Motor neuron (in vitro differentiated cells): ENCODE results near the gene BAZ1B. TPM values are rescaled to one million over a fixed set of nuclear protein-coding genes. Genes with fewer than 3 reads are reported as not detected.
"Not testable (repeated sequence)": the region's sequence is repeated elsewhere in the genome, so short reads cannot be mapped to it uniquely, and the experiment has no call there.

Source experiments
- ATAC-seq, 8 experiments: fragments of 200-7000 bp; cut with Tn5 transposase; replicated peaks in 6 of 8; 2 replicates each; pipeline ENCODE4 v1.8.0; 2021; ENCODE audit warnings: mild to moderate bottlenecking in 8 of 8, moderate library complexity in 8 of 8
- H3K27ac ChIP-seq, 2 donors: fragments of 250-450 bp; sonication (Bioruptor Pico); 2 replicates each; pipeline ENCODE4 v1.9.0; 2021; ENCODE audit warnings: antibody characterized with exemption in 2 of 2, mild to moderate bottlenecking in 2 of 2, moderate library complexity in 1 of 2
- H3K4me1 ChIP-seq, 2 donors: fragments of 250-450 bp; sonication (Bioruptor Pico); replicated peaks in 1 of 2; 2 replicates each; pipeline ENCODE4 v1.6.1; 2021; ENCODE audit warnings: antibody characterized with exemption in 2 of 2, mild to moderate bottlenecking in 2 of 2, moderate library complexity in 1 of 2
- H3K4me3 ChIP-seq, 5 donors: fragments of 250-450 bp; sonication (Bioruptor Pico); 2 replicates each; pipeline ENCODE4 v1.9.0; 2021; ENCODE audit warnings: antibody characterized with exemption in 5 of 5, mild to moderate bottlenecking in 5 of 5, moderate library complexity in 4 of 5
- WGBS, 10 experiments: fragments of 450-650 bp; shearing (Covaris generic); methylation state at CpG; one replicate each; pipeline ENCODE4 v1.0.0; 2022; 5-methylcytosine and 5-hydroxymethylcytosine counted together
- in situ Hi-C, 9 experiments: fragments of 400-800 bp; cut with MboI; loops; one replicate each; pipeline ENCODE4 v1.15.0; 2021; ENCODE audit warnings: low sequenced_read_pairs in 9 of 9, low pct_unique_long_range_greater_than_20kb in 2 of 9; ENCODE audit not compliant: unreplicated experiment in 9 of 9
- total RNA-seq, 8 experiments: library from RNA; unstranded; fragments of 300-600 nt; gene quantifications; 2 replicates each; pipeline versions ENCODE4 v1.2.3 to v1.2.4, GENCODE V29; 2022

Gene BAZ1B
- total RNA-seq, 8 experiments from 2014 or later = 44.7 to 98.2 (median 53.2) TPM

- no peak for ATAC-seq
- Histone ChIP-seq H3K4me1 (no peaks in the 10 kb centered on the region), H3K27ac (no peak overlapping the region), H3K4me3 (no peak overlapping the region)
- in situ Hi-C loops = loop anchor here in 1 of 9 experiments (25.0 kb wide), 1 partner anchor 104 kb away; no protein-coding TSS in a partner anchor
- WGBS, 10 experiments = 67 to 97% (median 89%) methylated on average over 3 to 9 of the region's 9 CpGs; no CpG with 5 or more reads in 2 of the 10 experiments
These were observed 11.6 kb upstream of the BAZ1B start for GRCh38 chr7:73533742-73534141.

- Histone ChIP-seq H3K4me3 (no peak overlapping the region), H3K27ac (no peak overlapping the region), H3K4me1 (peaks cover 0 to 4% of the 10 kb centered on the region in 2 donors)
- in situ Hi-C loops = loop anchor here in 1 of 9 experiments (25.0 kb wide), 1 partner anchor 105 kb away; no protein-coding TSS in a partner anchor
- no peak for ATAC-seq
- 94 to 100% (median 100%) methylated on average over 1 to 6 of the region's 6 CpGs; no CpG with 5 or more reads in 3 of the 10 experiments for WGBS, 10 experiments
These were observed 10.1 kb upstream of the BAZ1B start for GRCh38 chr7:73532224-73532623.

- ATAC-seq = no peak
- Histone ChIP-seq H3K27ac (no peak overlapping the region), H3K4me1 (peaks cover 0 to 4% of the 10 kb centered on the region in 2 donors), H3K4me3 (no peak overlapping the region)
- WGBS, 10 experiments = 72% methylated on average over 3 of the region's 3 CpGs; no CpG with 5 or more reads in 9 of the 10 experiments
- in situ Hi-C loops = loop anchor here in 1 of 9 experiments (25.0 kb wide), 1 partner anchor 107 kb away; no protein-coding TSS in a partner anchor
These were observed 8.7 kb upstream of the BAZ1B start for GRCh38 chr7:73530800-73531199.

- H3K27ac ChIP-seq = no peak overlapping the region
- in situ Hi-C loops = loop anchor here in 1 of 9 experiments (25.0 kb wide), 1 partner anchor 110 kb away; no protein-coding TSS in a partner anchor
These were observed 5.1 kb upstream of the BAZ1B start for GRCh38 chr7:73526896-73527821.

GRCh38 chr7:73526158-73526494, 4.0 kb upstream of the BAZ1B start:
- in situ Hi-C loops = loop anchor here in 1 of 9 experiments (25.0 kb wide), 1 partner anchor 111 kb away; no protein-coding TSS in a partner anchor
- 43 to 100% (median 87%) methylated on average over 1 of the region's 1 CpG; no CpG with 5 or more reads in 6 of the 10 experiments for WGBS, 10 experiments
- ATAC-seq, H3K4me1 ChIP-seq, H3K4me3 ChIP-seq, H3K27ac ChIP-seq: not testable (repeated sequence)

More at GRCh38 chr7:73526896-73527821, 5.1 kb upstream of the BAZ1B start:
- WGBS, 10 experiments = 0 to 86% (median 67%) methylated on average over 1 to 5 of the region's 8 CpGs
- Histone ChIP-seq H3K4me1 (peaks cover 0 to 7% of the 10 kb centered on the region in 2 donors), H3K4me3 (no peak overlapping the region)
- peak in 4 of 8 experiments; percentile 2 to 13 (median 4) for ATAC-seq

GRCh38 chr7:73521636-73522104, 423 bp downstream of the BAZ1B start:
- in situ Hi-C loops = no loop called here
- peak overlapping the region; percentile 74 to 99 (median 90) for H3K4me3 ChIP-seq
- peak; percentile 51 to 65 (median 60) for ATAC-seq
- peak overlapping the region; percentile 88 to 91 for H3K27ac ChIP-seq
- WGBS, 10 experiments = no CpG with 5 or more reads among the region's 62 CpGs
- peaks cover 13 to 15% of the 10 kb centered on the region in 2 donors for H3K4me1 ChIP-seq

GRCh38 chr7:73520673-73521635, 1.1 kb downstream of the BAZ1B start:
- WGBS, 10 experiments = 0 to 4% (median 1%) methylated on average over 7 to 23 of the region's 36 CpGs
- H3K4me3 ChIP-seq = peak overlapping the region; percentile 74 to 99 (median 90)
- ATAC-seq = no peak
- peaks cover 13 to 15% of the 10 kb centered on the region in 2 donors for H3K4me1 ChIP-seq
- H3K27ac ChIP-seq = peak overlapping the region; percentile 88 to 91
- in situ Hi-C loops = no loop called here

- in situ Hi-C loops = no loop called here
- peaks cover 13 to 15% of the 10 kb centered on the region in 2 donors for H3K4me1 ChIP-seq
- WGBS, 10 experiments = 0 to 64% (median 44%) methylated on average over 2 to 10 of the region's 18 CpGs; no CpG with 5 or more reads in 1 of the 10 experiments
- ATAC-seq = no peak
- H3K4me3 ChIP-seq = peak overlapping the region; percentile 74 to 99 (median 90)
- H3K27ac ChIP-seq = peak overlapping the region; percentile 15 to 88
These were observed 2.0 kb downstream of the BAZ1B start for GRCh38 chr7:73519867-73520672.

GRCh38 chr7:73518470-73518869, 3.6 kb downstream of the BAZ1B start:
- H3K4me3 ChIP-seq = no peak overlapping the region
- no peak for ATAC-seq
- in situ Hi-C loops = no loop called here
- no peak overlapping the region for H3K27ac ChIP-seq
- H3K4me1 ChIP-seq = peaks cover 13 to 15% of the 10 kb centered on the region in 2 donors
- WGBS, 10 experiments = 60 to 100% (median 89%) methylated on average over 1 to 5 of the region's 5 CpGs; no CpG with 5 or more reads in 2 of the 10 experiments

- H3K27ac ChIP-seq = no peak overlapping the region
- WGBS, 10 experiments = 67 to 100% (median 100%) methylated on average over 1 to 5 of the region's 6 CpGs; no CpG with 5 or more reads in 1 of the 10 experiments
- H3K4me1 ChIP-seq = peaks cover 10 to 15% of the 10 kb centered on the region in 2 donors
- H3K4me3 ChIP-seq = no peak overlapping the region
- no peak for ATAC-seq
- in situ Hi-C loops = no loop called here
These were observed 4.7 kb downstream of the BAZ1B start for GRCh38 chr7:73517241-73517995.

- Histone ChIP-seq H3K4me1 (peaks cover 10 to 15% of the 10 kb centered on the region in 2 donors), H3K4me3 (no peak overlapping the region), H3K27ac (no peak overlapping the region)
- 90 to 100% (median 100%) methylated on average over 1 to 3 of the region's 3 CpGs; no CpG with 5 or more reads in 4 of the 10 experiments for WGBS, 10 experiments
- in situ Hi-C loops = no loop called here
- peak in 5 of 8 experiments; percentile 35 to 80 (median 64) for ATAC-seq
These were observed 6.9 kb downstream of the BAZ1B start for GRCh38 chr7:73515178-73515577.
